GM12872 (cell line): ENCODE results near the gene EEF1E1.

Experiments
- CTCF ChIP-seq: IDR thresholded peaks from 3 replicates; pipeline ENCODE4 v1.5.1; 2011; ENCODE audit warnings: low read depth, mild to moderate bottlenecking, low read length, moderate library complexity; ENCODE audit not compliant: insufficient read depth

Gene EEF1E1

DNA sequence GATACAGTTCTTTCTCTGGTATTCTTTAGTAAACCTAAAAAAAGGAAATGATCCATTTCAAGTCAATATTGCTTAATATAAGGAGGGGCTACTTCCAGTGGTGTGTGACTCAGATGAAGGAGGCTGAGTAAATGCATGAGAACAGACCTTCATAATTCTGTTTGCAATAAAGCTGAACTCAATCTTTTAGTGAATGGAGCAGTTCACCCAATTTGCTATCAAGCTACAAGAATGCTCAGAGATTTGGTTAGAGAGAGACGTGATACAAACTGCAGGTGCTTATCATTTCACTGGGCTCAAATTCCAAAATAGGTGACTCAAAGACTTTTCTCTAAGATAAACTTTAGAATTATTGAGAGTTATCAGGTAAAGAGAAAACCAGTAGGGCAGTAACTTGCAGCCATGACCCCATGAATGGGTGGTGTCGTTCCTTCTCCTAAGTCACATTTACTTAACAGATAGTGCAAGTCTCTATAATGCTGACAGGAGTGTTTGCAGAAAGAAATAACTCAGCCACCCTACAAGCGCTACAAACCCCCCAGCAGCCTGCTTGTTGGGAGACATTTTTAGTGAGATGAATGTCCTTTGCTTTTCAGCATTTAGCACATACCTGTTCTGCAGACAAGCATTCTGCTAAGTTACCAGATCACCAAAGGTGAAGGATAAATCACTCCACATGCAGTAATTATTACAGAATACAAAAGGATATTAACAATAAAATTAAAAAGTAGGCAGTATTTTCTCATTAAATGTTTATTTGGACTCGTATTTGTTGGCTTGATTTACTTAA, 21.8 kb downstream of the EEF1E1 start:
- TF ChIP-seq CTCF = no peak

DNA sequence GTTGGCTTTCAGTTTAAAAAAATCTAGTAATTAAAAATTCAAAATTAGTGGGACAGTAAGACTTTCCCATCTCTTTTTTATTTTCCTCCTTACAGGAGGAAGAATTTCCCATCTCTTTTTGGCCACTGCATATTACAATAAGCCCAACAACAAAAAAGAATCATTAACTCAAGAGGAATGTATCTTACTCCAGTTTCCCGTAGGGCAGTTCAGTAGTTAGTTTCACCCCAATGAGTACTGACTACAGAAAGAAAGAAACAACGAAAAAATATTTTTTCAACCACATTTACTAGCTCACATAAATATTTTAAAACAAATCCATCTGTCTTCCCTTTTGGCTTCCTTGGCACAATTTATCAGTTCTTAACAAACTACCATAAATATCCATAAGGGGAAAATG, 23.2 kb downstream of the EEF1E1 start:
- no peak for TF ChIP-seq CTCF

GRCh38 chr6:8077991-8078390, 24.4 kb downstream of the EEF1E1 start:
- TF ChIP-seq CTCF = no peak

DNA sequence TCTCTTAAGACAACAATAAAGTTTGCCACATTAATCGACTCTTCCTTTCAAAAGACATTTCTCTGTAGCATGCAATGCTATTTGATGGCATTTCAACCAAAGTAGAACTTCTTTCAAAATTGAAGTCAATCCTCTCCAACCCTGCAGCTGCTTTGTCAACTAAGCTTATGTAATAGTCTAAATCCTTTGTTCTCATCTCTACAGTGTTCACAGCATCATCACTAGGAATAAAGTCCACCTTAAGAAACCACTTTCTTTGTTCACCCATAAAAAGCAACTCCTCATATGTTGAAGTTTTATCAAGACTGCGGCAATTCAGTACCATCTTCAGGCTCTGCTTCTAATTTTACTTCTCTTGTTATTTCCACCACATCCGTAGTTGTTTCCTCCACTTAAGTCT, 26.6 kb downstream of the EEF1E1 start:
- TF ChIP-seq CTCF = no peak

DNA sequence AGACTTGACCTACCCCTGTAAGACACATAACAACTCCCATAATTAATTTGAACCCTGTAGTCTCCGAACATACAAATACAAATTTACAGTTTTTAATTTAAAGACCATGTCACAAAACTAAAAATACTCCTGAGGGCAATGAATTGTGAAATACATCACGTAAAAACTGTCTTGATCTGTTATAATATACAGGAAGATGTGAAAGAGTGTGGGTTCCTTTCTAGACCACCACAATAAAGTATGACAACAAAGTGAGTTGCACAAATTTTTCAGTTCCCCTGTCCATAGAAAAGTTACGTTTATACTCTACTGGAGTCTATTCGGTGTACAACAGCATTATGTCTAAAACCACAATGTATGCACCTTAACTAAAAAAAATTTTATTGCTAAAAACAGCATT, 27.2 kb downstream of the EEF1E1 start:
- no peak for TF ChIP-seq CTCF

- no peak for TF ChIP-seq CTCF
Measured at GRCh38 chr6:8074213-8074612, 28.1 kb downstream of the EEF1E1 start.

GRCh38 chr6:8073758-8074157, 28.6 kb downstream of the EEF1E1 start:
- TF ChIP-seq CTCF = no peak
